Measurements from ENCODE around the gene STXBP6.

STXBP6 gene

DNA sequence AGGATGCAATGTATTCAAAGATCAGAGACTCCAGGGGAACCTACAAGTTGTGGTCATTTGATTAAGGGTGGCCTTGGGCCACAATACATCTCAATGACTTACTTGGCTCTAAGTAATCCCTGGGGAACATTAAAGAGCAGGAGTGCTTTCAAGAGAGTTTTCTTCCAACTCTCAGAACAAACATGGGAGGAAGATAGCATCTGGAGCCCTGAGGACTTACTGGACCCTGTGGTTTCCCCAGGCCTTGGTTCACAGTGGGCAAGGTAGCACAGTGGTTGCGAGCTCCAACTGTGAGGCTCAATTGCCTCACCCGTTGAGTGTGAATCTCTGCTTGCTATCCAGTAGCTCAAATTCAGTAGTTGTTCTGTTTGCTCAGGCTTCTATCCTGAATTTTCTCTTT is 32.4 kb downstream of the STXBP6 start:
- H3K4me3 ChIP-seq (ENCODE audit: low read depth, low read length): no peak overlapping the region
- DNase-seq (ENCODE audit: low read depth): no peak
- TF ChIP-seq, protein P1, sequence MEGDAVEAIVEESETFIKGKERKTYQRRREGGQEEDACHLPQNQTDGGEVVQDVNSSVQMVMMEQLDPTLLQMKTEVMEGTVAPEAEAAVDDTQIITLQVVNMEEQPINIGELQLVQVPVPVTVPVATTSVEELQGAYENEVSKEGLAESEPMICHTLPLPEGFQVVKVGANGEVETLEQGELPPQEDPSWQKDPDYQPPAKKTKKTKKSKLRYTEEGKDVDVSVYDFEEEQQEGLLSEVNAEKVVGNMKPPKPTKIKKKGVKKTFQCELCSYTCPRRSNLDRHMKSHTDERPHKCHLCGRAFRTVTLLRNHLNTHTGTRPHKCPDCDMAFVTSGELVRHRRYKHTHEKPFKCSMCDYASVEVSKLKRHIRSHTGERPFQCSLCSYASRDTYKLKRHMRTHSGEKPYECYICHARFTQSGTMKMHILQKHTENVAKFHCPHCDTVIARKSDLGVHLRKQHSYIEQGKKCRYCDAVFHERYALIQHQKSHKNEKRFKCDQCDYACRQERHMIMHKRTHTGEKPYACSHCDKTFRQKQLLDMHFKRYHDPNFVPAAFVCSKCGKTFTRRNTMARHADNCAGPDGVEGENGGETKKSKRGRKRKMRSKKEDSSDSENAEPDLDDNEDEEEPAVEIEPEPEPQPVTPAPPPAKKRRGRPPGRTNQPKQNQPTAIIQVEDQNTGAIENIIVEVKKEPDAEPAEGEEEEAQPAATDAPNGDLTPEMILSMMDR (IDR thresholded peaks at IDR 0.05; ENCODE audit: low read depth, low read length, missing control alignments): no peak

DNA sequence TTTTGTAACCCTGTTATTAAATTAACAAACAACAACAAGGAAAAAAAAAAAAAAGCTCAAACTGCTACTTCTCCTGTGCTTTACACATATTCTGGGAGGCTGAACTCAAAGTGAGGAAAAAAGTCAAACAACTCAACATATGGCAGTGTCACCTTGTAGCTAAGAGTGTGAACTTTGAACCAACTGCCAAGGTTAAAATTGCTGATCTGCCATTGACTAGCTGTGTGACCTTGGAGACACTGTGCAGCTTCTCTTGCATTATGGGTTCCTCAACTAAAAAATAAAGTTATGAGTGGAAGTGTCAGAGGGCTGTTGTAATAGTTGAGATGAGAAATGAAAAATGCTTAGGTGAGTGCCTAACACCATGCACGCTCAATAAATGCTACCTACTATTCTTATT is 34.2 kb downstream of the STXBP6 start:
- DNase-seq (ENCODE audit: low read depth): no peak
- no peak overlapping the region for H3K4me3 ChIP-seq (ENCODE audit: low read depth, low read length)
- TF ChIP-seq, protein P1 (IDR thresholded peaks at IDR 0.05; ENCODE audit: low read depth, low read length, missing control alignments): no peak

DNA sequence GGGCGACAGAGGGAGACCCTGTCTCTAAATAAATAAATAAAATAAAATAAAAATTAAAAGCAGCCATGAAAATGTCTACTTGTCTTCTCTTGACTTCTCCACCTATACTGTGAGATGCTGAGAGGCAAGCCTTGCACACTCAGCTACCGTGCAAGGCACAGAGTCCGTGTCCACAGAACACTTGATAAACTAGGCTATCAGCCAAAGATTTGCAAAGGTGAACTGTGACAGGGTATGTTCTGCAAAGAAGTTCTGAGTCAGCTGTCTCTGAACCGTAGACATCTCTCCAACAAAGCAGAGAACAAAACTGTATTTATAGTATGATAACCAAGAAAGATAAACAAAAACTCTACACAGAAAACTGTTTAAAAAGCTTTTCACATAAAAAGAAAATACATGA is 35.5 kb downstream of the STXBP6 start:
- TF ChIP-seq, protein P1 (IDR thresholded peaks at IDR 0.05; ENCODE audit: low read depth, low read length, missing control alignments): no peak
- no peak overlapping the region for H3K4me3 ChIP-seq (ENCODE audit: low read depth, low read length)
- DNase-seq (ENCODE audit: low read depth): no peak

DNA sequence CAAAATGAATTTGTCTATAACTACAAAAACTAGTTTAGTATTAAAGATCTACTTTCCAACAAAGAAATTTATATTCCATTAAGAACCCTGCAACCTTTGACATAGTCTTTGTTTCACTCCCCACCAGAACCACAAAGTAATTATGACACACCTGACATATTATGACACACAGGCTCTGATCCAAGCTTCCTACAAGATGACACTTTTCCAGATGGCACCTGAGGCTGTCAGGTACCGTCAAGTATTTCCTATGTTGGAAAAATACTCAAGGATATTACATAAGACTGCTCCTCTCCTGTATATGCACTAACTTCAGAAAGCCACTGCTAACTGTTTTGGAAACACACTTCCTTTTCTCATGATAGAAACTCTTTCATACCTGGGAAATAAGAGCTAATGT is 38.9 kb downstream of the STXBP6 start:
- H3K4me3 ChIP-seq (ENCODE audit: low read depth, low read length): no peak overlapping the region
- DNase-seq (ENCODE audit: low read depth): no peak
- TF ChIP-seq, protein P1 (IDR thresholded peaks at IDR 0.05; ENCODE audit: low read depth, low read length, missing control alignments): no peak

DNA sequence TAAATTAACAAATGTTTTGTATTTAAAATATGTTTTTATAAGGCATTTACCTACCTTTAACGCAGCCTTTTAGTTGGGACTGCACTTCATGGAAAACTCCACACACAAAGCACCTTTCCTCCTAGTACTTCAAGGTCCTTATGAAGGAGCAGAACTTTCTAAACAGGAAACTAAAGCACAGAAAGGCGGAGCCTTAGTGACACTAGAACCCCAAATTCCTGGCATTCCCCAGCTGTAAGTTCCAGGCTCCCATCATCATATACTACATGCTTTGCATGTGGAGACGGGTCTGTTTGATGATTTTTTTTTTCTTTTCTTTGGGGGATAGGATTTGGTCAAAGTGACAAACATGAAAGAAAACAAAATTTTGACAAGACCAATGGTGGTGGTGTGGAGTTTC is 39.5 kb downstream of the STXBP6 start:
- TF ChIP-seq, protein P1 (IDR thresholded peaks at IDR 0.05; ENCODE audit: low read depth, low read length, missing control alignments): no peak
- no peak for DNase-seq (ENCODE audit: low read depth)

DNA sequence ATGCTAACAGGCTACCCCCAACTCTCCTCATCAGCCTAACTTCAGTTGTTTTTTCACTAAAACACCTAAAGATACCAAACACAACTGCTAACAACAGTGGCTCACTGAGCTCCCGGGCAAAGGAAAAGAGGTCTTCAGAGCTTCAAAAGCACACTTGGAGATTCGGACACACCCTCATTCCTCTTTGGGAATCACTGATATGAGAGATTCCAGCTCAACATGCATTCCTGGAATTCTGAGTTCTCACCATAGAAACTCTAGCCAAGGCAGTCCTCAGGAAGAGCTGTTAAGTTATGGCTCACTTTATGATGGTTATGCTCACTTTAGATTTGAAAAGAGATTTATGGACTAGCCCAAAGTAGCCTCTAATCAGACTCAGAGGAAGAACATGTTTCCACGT is 40.1 kb downstream of the STXBP6 start:
- no peak overlapping the region for H3K4me3 ChIP-seq (ENCODE audit: low read depth, low read length)
- no peak for DNase-seq (ENCODE audit: low read depth)
- TF ChIP-seq, protein P1 (IDR thresholded peaks at IDR 0.05; ENCODE audit: low read depth, low read length, missing control alignments): no peak

More for the DNA sequence above, 39.5 kb downstream of the STXBP6 start:
- H3K4me3 ChIP-seq (ENCODE audit: low read depth, low read length): no peak overlapping the region

DNA sequence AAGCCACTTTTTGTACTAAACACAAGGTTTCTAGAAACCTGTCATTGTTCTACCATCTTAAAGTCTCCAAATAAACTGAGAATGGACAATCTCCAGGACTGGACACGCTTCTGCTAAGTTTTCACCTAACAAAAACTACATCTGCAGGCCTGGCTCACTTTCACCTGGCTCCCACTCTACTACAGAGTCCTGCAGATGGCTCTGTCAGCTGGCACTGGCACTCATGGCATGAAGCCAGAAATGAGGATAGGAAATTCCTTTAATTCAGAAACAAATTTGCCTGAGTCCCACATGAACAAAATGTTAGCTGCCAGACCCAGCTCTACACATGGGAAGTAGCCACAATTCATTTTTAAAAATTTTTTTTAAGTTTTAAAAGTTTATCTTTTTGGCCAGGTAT is 42.1 kb downstream of the STXBP6 start:
- no peak overlapping the region for H3K4me3 ChIP-seq (ENCODE audit: low read depth, low read length)
- DNase-seq (ENCODE audit: low read depth): no peak
- TF ChIP-seq, protein P1 (IDR thresholded peaks at IDR 0.05; ENCODE audit: low read depth, low read length, missing control alignments): no peak

Data from GM12864 (cell line).